H9 (cell line): ENCODE measurements around the gene CACHD1. TPM values are rescaled to one million over a fixed set of nuclear protein-coding genes. Genes with fewer than 3 reads are reported as not detected.

Experiments used
- DNase-seq: peaks from one replicate; pipeline ENCODE4 v3.0.0-alpha.2; 2017
- H2AFZ ChIP-seq: one replicate; pipeline ENCODE4 v1.6.1; 2013; ENCODE audit warnings: mild to moderate bottlenecking, low read length, control low read depth, moderate library complexity
- H2AK5ac ChIP-seq: 2 replicates; pipeline ENCODE4 v1.6.1; 2013; ENCODE audit warnings: low read length, control low read depth, mixed read lengths; ENCODE audit not compliant: insufficient read length
- H2BK120ac ChIP-seq: one replicate; pipeline ENCODE4 v1.6.1; 2013; ENCODE audit warnings: low read depth, mild to moderate bottlenecking, low read length, control low read depth, inconsistent platforms; ENCODE audit not compliant: poor library complexity, severe bottlenecking
- H2BK12ac ChIP-seq: 2 replicates; pipeline ENCODE4 v1.6.1; 2013; ENCODE audit warnings: low read length, control low read depth, mixed read lengths, low read depth; ENCODE audit not compliant: insufficient read length
- H2BK15ac ChIP-seq: 2 replicates; pipeline ENCODE4 v1.6.1; 2013; ENCODE audit warnings: low read depth, low read length, control low read depth
- H2BK20ac ChIP-seq: one replicate; pipeline ENCODE4 v1.6.1; 2013; ENCODE audit warnings: low read depth, mild to moderate bottlenecking, low read length, control low read depth, inconsistent platforms; ENCODE audit not compliant: poor library complexity, severe bottlenecking
- H2BK5ac ChIP-seq: 2 replicates; pipeline ENCODE4 v1.6.1; 2013; ENCODE audit warnings: low read length, control low read depth, mixed read lengths; ENCODE audit not compliant: insufficient read length
- H3K14ac ChIP-seq: 2 replicates; pipeline ENCODE4 v1.6.1; 2013; ENCODE audit warnings: low read length, control low read depth; ENCODE audit not compliant: insufficient read depth
- H3K18ac ChIP-seq: 2 replicates; pipeline ENCODE4 v1.6.1; 2013; ENCODE audit warnings: low read depth, mild to moderate bottlenecking, mixed read lengths, low read length, control low read depth; ENCODE audit not compliant: insufficient read length
- H3K23ac ChIP-seq: 2 replicates; pipeline ENCODE4 v1.6.1; 2013; ENCODE audit warnings: low read length, control low read depth, mixed read lengths, low read depth; ENCODE audit not compliant: insufficient read length
- H3K23me2 ChIP-seq: 2 replicates; pipeline ENCODE4 v1.6.1; 2013; ENCODE audit warnings: low read depth, mild to moderate bottlenecking, mixed read lengths, low read length, control low read depth; ENCODE audit not compliant: insufficient read length, poor library complexity, severe bottlenecking
- H3K27ac ChIP-seq: 2 replicates; pipeline ENCODE4 v1.5.1; 2013; ENCODE audit warnings: low read length, control low read depth, mixed read lengths, low read depth; ENCODE audit not compliant: insufficient read length
- H3K27me3 ChIP-seq: 2 replicates; pipeline ENCODE4 v1.6.1; 2013; ENCODE audit warnings: low read length, control low read depth, inconsistent platforms; ENCODE audit not compliant: insufficient read depth
- H3K4ac ChIP-seq: 2 replicates; pipeline ENCODE4 v1.6.1; 2013; ENCODE audit warnings: low read depth, mild to moderate bottlenecking, control low read depth, inconsistent platforms, low read length, moderate library complexity
- H3K4me1 ChIP-seq: 2 replicates; pipeline ENCODE4 v1.6.1; 2013; ENCODE audit warnings: low read length, control low read depth, inconsistent platforms; ENCODE audit not compliant: insufficient read depth
- H3K4me2 ChIP-seq: 2 replicates; pipeline ENCODE4 v1.6.1; 2013; ENCODE audit warnings: low read length, control low read depth, mixed read lengths; ENCODE audit not compliant: insufficient read length, insufficient read depth
- H3K56ac ChIP-seq: 2 replicates; pipeline ENCODE4 v1.6.1; 2013; ENCODE audit warnings: low read depth, mild to moderate bottlenecking, mixed read lengths, low read length, control low read depth; ENCODE audit not compliant: insufficient read length
- H3K79me1 ChIP-seq: 2 replicates; pipeline ENCODE4 v1.6.1; 2013; ENCODE audit warnings: low read depth, mild to moderate bottlenecking, moderate library complexity, low read length, control low read depth, inconsistent platforms; ENCODE audit not compliant: insufficient read depth, poor library complexity, severe bottlenecking
- H3K79me2 ChIP-seq: 2 replicates; pipeline ENCODE4 v1.6.1; 2013; ENCODE audit warnings: low read length, control low read depth, inconsistent platforms; ENCODE audit not compliant: insufficient read depth
- H3K9ac ChIP-seq: 2 replicates; pipeline ENCODE4 v1.6.1; 2013; ENCODE audit warnings: low read length, control low read depth, mixed read lengths; ENCODE audit not compliant: insufficient read length; ENCODE audit errors: extremely low read depth
- H3K9me3 ChIP-seq: one replicate; pipeline ENCODE4 v1.6.1; 2013; ENCODE audit warnings: low read depth, low read length, inconsistent platforms; ENCODE audit not compliant: control insufficient read depth
- H3T11ph ChIP-seq: one replicate; pipeline ENCODE4 v1.6.1; 2013; ENCODE audit warnings: mild to moderate bottlenecking, low read length, control low read depth, inconsistent platforms
- H4K20me1 ChIP-seq: one replicate; pipeline ENCODE4 v1.6.1; 2013; ENCODE audit not compliant: control insufficient read depth, insufficient read length, insufficient read depth
- H4K5ac ChIP-seq: 2 replicates; pipeline ENCODE4 v1.6.1; 2013; ENCODE audit warnings: low read depth, mild to moderate bottlenecking, mixed read lengths, low read length, control low read depth; ENCODE audit not compliant: insufficient read length
- H4K8ac ChIP-seq: replicated peaks from 2 replicates; pipeline ENCODE4 v1.6.1; 2013; ENCODE audit warnings: low read length, control low read depth, mixed read lengths, low read depth; ENCODE audit not compliant: insufficient read length
- H4K91ac ChIP-seq: 2 replicates; pipeline ENCODE4 v1.6.1; 2013; ENCODE audit warnings: low read depth, mild to moderate bottlenecking, moderate library complexity, mixed read lengths, low read length, control low read depth; ENCODE audit not compliant: insufficient read length
- H3K27ac Mint-ChIP-seq, 3 experiments: 2 replicates in 2 of 3; 3 replicates in 1 of 3; pipeline ENCODE4 v1.8.0; 2020 to 2021; ENCODE audit warnings: mixed read lengths in 3 of 3, mild to moderate bottlenecking in 1 of 3, moderate library complexity in 1 of 3
- H3K27me3 Mint-ChIP-seq: 2 replicates; pipeline ENCODE4 v1.8.0; 2021; ENCODE audit warnings: low read depth, mild to moderate bottlenecking, moderate library complexity, mixed read lengths
- H3K36me3 Mint-ChIP-seq, 3 experiments: 2 replicates in 2 of 3; 3 replicates in 1 of 3; pipeline ENCODE4 v1.8.0; 2020 to 2021; ENCODE audit warnings: low read depth in 3 of 3, mixed read lengths in 3 of 3; ENCODE audit not compliant: insufficient read depth in 1 of 3
- H3K4me1 Mint-ChIP-seq, 2 experiments: 2 replicates each; pipeline ENCODE4 v1.8.0; 2020; ENCODE audit warnings: mixed read lengths in 2 of 2
- H3K4me3 Mint-ChIP-seq, 2 experiments: 2 replicates in 1 of 2; 3 replicates in 1 of 2; pipeline ENCODE4 v1.8.0; 2020 to 2021; ENCODE audit warnings: mild to moderate bottlenecking in 2 of 2, mixed read lengths in 2 of 2, moderate library complexity in 1 of 2
- H3K9me3 Mint-ChIP-seq, 2 experiments: 2 replicates in 1 of 2; 3 replicates in 1 of 2; pipeline ENCODE4 v1.8.0; 2020; ENCODE audit warnings: mild to moderate bottlenecking in 2 of 2, mixed read lengths in 2 of 2, moderate library complexity in 1 of 2
- CTCF ChIP-seq: fragments of 200-600 bp; sonication (generic); conservative IDR thresholded peaks from 3 replicates; pipeline ENCODE4 v1.8.0; 2021; ENCODE audit warnings: antibody characterized with exemption, mild to moderate bottlenecking
- WGBS: extraction: QIAGEN DNeasy Blood & Tissue Kit; methylation state at CpG from one replicate; pipeline ENCODE4 v1.1.7; 2013; ENCODE audit warnings: missing lambda C conversion rate, low lambda C conversion rate, mixed read lengths; ENCODE audit not compliant: insufficient read length; ENCODE audit errors: extremely low coverage; 5-methylcytosine and 5-hydroxymethylcytosine counted together
- total RNA-seq: library from RNA; stranded (reverse); gene quantifications from 2 replicates; pipeline ENCODE4 v1.2.1, GENCODE V29; 2021

Gene CACHD1
- total RNA-seq, 1 experiment from 2014 or later: 94.2 TPM

DNA sequence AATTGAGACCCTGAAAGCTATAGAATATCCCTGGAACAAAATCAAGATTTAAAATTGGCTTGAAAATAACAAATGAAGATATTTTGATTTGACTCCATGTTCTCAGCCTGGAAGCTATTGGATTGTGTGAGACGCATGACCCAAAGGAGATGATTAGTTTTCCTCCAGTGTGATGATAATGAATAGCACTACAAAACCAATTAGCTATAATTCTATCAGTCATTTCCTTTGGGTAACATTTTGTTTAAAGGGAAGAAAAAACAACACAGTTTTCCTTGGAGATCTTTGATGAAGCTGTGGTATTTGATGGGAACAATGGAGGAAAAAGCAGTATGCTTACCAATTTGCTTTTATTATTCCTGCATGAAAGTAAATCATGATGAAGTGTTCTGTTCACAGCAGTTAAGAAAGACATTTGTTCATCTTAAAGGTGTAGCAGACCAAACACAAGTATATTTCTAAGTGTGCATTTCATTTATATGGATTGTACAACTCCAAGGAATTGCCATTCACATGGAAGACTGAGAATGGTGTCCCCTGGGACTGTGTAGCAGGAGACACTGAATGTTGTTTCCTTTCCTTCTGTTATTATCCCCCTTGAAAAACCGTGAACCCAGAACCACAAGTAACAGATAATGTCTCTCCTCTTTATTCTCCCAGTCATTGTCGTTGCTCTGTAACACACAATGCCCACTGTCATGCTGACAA, 111.4 kb downstream of the CACHD1 start:
- peaks cover 2% of the 10 kb centered on the region; the same call in 1 of the 2 replicates for H3K79me2 ChIP-seq
- no peak overlapping the region for H3K27ac ChIP-seq
- Mint-ChIP-seq H3K4me3 (no peak overlapping the region), H3K4me1 (peaks cover 48 to 57% of the 10 kb centered on the region in 2 experiments), H3K9me3 (no peaks in the 10 kb centered on the region), H3K27me3 (no peaks in the 10 kb centered on the region), H3K27ac (peak overlapping the region in 2 of 3 experiments; percentile 9 to 85; a peak in 3 of 7 replicates), H3K36me3 (peaks cover 0 to 13% (median 6%) of the 10 kb centered on the region in 3 experiments; a peak in 4 of 7 replicates)
- no peak overlapping the region for H2BK5ac ChIP-seq
- H2BK12ac ChIP-seq: no peak overlapping the region
- no peak overlapping the region for H2BK20ac ChIP-seq
- no peak overlapping the region for H3K9ac ChIP-seq
- H3K18ac ChIP-seq: no peak overlapping the region
- H3K56ac ChIP-seq: no peak overlapping the region
- no peak overlapping the region for H2AK5ac ChIP-seq
- H4K5ac ChIP-seq: no peak overlapping the region
- H3K79me1 ChIP-seq: peaks cover 5% of the 10 kb centered on the region
- H4K20me1 ChIP-seq: no peaks in the 10 kb centered on the region
- no peak overlapping the region for H3T11ph ChIP-seq
- no peak overlapping the region for H3K14ac ChIP-seq
- peaks cover 2% of the 10 kb centered on the region; the same call in 1 of the 2 replicates for H3K4me1 ChIP-seq
- no peak for DNase-seq
- H2BK120ac ChIP-seq: no peak overlapping the region
- WGBS: no CpG with 5 or more reads among the region's 3 CpGs
- H3K9me3 ChIP-seq: no peaks in the 10 kb centered on the region
- TF ChIP-seq CTCF: no peak
- no peak overlapping the region for H3K4me2 ChIP-seq
- no peak overlapping the region for H4K8ac ChIP-seq
- H2AFZ ChIP-seq: no peak overlapping the region
- H3K23me2 ChIP-seq: no peaks in the 10 kb centered on the region
- no peak overlapping the region for H4K91ac ChIP-seq
- no peak overlapping the region for H2BK15ac ChIP-seq
- no peak overlapping the region for H3K4ac ChIP-seq
- no peak overlapping the region for H3K23ac ChIP-seq
- H3K27me3 ChIP-seq: no peaks in the 10 kb centered on the region
